Cardiac septum (tissue), 1 donor: ENCODE measurements around the gene DGLUCY. TPM values are rescaled to one million over a fixed set of nuclear protein-coding genes. Genes with fewer than 3 reads are reported as not detected.
"Not testable (repeated sequence)": the region's sequence is repeated elsewhere in the genome, so short reads cannot be mapped to it uniquely, and the experiment has no call there.

Experiments used
- DNase-seq: peaks from one replicate; pipeline ENCODE4 v3.0.0-alpha.2; 2020; ENCODE audit warnings: low spot score
- intact Hi-C: fragments of 100-400 bp; cut with DNase I; formaldehyde crosslinking; loops from one replicate; pipeline ENCODE4 v1.14.0; 2022
- total RNA-seq: library from RNA; stranded (reverse); fragmentation: NEBNext Ultra II Directional; extraction: Animal tissue kit (Norgen Biotek cat#: 25700); gene quantifications from one replicate; pipeline ENCODE4 v1.2.1, GENCODE V29; 2021
- donor health status: DM: no; HTN: no; CAD: no.

Gene DGLUCY
- total RNA-seq, 1 donor from 2014 or later, result 131 TPM

GRCh38 chr14:91127401-91127801, 13.5 kb downstream of the DGLUCY start:
- intact Hi-C loops, result no loop called here
- peak; percentile 88 for DNase-seq

DNA sequence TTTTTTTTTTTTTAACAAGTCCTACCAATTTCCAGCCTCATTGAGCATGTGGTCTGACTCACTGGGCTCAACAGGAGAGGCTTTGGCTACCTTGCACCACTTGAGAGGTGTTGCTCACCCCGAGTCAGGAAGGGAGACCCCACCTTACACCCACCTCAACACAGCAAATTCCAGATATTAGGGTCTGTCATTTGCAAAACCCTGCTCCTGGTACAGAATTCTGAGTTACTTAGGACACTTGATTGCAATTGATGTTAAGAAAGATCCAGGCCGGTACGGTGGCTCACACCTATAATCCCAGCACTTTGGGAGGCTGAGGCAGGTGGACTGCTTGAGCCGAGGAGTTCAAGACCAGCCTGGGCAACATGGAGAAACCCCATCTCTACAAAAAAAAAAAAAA, 14.1 kb downstream of the DGLUCY start:
- no peak for DNase-seq
- intact Hi-C loops, result no loop called here

DNA sequence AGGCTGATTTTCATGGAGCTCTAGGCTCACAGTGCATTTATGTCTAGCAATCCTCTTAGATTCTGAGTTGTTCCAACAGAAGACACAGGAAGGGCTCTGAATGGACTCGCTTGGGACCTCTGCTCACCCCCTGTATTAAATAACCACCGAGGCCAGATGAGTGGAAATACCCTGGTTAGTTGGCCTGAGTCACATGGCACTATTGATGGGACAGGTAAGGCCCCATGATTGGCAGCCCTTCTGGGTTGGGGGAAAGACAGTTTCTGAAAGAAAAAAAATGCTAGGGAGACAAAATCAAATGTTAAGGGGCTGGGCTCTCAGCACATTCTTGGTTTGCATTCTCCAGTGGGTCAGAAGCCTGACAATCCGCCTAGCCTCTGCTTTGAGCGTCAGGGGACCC, 14.8 kb downstream of the DGLUCY start:
- DNase-seq, result no peak
- intact Hi-C loops, result no loop called here

GRCh38 chr14:91129261-91129660, 15.4 kb downstream of the DGLUCY start:
- intact Hi-C loops, result no loop called here
- no peak for DNase-seq

DNA sequence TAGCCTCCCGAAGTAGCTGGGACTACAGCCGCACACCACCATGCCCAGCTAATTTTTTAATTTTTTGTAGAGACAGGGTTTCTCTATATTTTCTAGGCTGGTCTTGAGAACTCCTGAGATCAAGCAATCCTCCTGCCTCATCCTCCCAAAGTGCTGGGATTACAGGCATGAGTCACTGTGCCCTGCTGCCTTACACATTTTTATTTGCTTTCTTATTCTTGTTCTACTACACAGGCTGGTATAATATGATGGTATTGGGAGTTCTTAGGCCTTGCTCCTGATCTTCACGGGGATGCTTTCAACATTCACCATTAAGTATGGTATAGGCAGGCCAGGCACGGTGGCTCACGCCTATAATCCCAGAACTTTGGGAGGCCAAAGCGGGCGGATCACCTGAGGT, 21.2 kb downstream of the DGLUCY start:
- DNase-seq, result no peak
- intact Hi-C loops, result no loop called here

DNA sequence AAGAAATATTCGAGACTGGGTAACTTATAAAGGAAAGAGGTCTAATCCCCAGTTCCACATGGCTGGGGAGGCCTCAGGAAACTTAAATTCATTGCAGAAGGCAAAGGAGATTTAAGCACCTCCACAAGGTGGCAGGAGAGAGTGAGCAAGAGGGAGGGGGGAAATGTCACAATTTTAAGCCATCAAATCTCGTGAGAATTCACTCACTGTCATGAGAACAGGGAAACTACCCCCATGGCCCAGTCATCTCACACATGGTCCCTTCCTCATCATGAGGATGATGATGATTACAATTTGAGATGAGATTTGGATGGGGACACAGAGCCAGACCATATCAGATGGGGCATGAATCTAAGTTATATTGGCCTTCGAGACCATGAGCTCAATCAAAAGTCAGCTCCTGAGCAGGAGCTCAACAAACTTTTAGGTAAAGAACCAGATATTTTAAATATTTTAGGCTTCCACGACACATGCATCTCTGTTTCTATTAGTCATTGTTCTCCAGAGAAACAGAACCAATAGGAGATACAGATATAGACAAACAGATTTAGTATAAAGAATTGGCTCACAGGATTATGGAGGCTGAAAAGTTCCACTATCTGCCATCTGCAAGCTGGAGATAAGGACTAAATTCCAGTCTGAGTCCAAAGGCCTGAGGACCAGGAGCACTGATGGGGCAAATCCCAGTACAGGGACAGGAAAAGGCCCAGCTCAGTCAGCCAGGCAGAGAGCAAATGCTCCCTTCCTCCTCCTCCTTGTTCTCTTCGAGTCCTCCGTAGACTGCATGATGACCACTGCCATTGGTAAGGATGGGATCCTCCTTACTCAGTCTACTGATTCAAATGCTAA, 24.9 kb downstream of the DGLUCY start:
- intact Hi-C loops, result no loop called here
- DNase-seq, result no peak

- no peak for DNase-seq
- intact Hi-C loops, result no loop called here
These were observed 25.9 kb downstream of the DGLUCY start for GRCh38 chr14:91139776-91140175.

GRCh38 chr14:91140672-91141071, 26.8 kb downstream of the DGLUCY start:
- no peak for DNase-seq
- intact Hi-C loops, result no loop called here

DNA sequence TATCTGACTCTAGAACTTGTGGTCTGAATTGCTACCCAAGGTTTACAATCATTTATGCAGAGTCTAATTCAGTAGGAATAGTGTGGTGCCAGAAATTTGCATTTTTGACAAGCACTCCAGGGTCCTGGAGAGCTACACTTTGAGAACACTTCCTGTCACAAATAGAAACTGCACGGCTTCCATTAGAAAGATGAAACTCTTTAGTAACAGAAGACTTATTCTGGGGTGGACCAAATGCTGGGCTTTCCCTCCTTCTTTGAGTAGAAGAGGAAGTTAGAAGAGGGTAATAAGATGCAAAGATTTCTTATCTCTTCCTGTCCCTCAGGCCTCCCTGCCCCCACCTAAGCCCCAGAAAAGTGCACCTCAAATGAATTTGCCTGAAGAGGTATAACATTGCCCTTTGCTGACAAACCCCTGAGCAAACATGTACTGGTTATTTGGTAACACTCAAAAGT, 28.4 kb downstream of the DGLUCY start:
- no peak for DNase-seq
- intact Hi-C loops, result no loop called here

DNA sequence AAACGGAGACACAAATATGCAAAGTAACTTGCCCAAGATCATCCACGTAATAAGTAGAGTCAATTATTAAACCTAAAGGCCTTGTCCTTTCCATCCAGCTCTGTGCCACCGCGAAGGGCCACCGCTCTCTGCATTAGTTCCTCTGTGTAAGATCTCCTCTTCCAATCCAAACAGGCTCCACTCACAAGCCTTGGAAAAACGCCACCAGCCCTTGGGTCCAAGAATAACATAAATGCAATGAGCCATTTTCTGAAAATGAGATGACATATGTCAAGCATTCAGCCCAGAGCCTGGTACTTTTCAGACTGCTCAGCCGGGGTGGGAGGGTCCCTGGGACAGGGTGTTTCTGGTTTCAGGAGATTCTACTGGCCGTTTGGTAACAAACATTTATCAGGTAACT, 30.0 kb downstream of the DGLUCY start:
- DNase-seq, result no peak
- intact Hi-C loops, result loop anchor here (2.0 kb wide), 1 partner anchor 29 kb away; the partner anchor contains the start of gene DGLUCY

- DNase-seq, result no peak
- intact Hi-C loops, result loop anchor here (2.0 kb wide), 1 partner anchor 30 kb away; the partner anchor contains the start of gene DGLUCY
These were observed 30.7 kb downstream of the DGLUCY start for GRCh38 chr14:91144425-91145145.

DNA sequence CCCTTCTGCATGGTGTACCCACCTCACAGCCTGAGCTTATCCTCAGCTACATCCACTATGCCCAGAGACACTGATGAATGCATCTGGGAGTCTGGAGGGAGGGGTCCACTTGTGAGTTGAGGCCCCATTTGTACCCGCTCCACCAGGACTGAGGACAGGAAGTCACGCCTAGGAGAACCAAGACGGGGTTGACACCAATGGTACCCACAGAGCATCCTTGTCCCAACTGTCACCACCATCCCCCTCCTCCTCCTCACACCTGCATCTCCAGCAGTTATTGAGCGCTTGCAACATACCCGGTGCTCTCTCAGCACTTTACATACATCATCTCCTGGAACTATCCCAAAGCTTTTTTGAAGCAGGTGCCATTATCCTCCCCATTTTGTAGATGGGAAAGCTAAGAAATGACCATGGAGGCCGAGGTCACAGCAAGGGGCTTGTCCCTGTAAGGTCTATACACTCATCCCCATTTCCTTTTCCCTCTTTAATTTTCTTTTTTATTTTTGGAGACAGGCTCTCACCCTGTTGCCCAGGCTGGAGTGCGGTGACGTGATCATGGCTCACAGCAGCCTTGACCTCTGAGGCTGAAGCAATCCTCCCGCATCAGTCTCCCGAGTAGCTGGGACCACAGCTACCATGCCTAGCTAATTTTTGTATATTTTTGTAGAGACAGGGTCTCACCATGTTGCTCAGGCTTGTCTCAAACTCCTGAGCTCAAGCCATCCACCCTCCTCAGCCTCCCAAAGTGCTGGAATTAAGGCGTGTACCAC, 31.7 kb downstream of the DGLUCY start:
- intact Hi-C loops, result loop anchor here (2.0 kb wide), 1 partner anchor 31 kb away; the partner anchor contains the start of gene DGLUCY
- no peak for DNase-seq

DNA sequence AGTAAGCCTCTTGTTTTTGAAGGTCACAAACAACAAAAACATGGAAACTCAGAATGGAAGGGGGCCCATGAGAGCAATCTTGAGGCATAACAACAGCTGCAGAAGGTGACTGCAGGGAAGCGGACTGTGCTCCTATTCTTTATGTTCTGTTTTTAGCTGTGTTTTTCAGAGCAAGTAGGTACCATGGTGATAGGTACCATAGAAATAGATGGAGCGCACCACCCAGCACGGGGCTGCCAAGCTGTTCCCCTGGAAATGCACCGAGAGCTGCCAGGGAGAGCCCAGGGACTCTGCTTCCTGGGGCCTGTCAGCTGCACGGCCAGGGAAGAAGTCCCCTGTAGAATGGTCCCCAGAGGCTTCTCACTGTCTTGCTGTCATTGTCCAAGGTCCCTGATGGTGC, 32.8 kb downstream of the DGLUCY start:
- DNase-seq, result no peak
- intact Hi-C loops, result no loop called here

GRCh38 chr14:91149462-91149861, 35.6 kb downstream of the DGLUCY start:
- intact Hi-C loops, result no loop called here
- no peak for DNase-seq

DNA sequence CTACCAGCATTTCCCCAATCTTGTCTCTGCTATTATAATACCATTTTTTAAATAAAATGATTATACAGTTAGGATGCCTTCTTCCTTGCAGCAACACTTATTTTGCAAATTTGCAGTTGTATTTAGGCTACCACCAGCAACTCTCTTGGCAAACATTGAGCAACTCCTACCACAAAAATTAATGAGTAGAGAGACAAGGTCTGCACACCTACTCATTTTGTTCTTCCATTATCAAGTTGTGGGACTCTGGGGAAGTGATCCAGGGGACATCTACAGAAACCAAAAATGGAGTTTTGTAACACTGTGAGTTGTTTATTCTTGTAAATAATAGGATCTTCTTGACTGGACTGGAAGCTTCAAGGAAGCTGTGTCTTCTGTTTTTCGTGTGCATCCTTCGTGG, 38.6 kb downstream of the DGLUCY start:
- DNase-seq, result no peak
- intact Hi-C loops, result no loop called here

- intact Hi-C loops, result no loop called here
- no peak for DNase-seq
These were observed 39.5 kb downstream of the DGLUCY start for GRCh38 chr14:91153360-91153759.

DNA sequence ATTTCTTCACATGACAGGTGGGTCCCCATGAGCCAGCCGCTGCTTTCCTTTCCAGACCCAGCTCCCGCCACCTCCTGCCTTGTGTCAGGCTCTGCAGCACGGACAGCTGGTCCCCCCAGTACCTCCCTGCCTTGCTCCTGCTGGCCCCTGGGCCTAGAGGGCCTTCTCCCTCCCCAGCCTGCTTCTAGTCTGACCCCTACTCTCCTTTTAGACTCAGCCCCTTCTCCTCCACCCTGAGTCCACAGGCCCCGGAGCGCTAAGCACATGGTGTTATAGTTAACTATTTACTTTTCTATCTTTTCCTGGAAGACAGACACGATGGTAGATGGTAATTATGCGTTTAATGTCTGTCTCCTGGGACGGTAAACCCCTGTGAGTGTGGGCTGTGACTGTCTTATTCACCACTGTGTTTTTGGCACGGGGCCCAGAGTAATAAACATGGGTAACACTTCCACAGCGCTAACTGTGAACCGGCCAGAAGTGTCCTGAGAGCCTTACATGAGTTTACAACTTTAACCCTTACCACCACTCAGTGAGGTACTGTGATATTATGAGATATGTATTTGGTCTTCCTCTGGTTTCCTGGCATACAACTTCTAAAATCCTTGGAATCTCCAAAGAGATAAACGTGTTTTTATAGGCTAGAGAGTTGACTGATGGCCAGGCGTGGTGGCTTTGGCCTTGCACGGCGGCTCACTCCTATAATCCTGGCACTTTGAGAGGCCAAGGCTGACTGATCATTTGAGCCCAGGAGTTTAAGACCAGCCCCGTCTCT, 41.2 kb downstream of the DGLUCY start:
- no peak for DNase-seq
- intact Hi-C loops, result no loop called here

GRCh38 chr14:91155626-91156089, 41.8 kb downstream of the DGLUCY start:
- DNase-seq, result no peak
- intact Hi-C loops, result no loop called here

- intact Hi-C loops, DNase-seq: not testable (repeated sequence)
These were observed 42.3 kb downstream of the DGLUCY start for GRCh38 chr14:91156142-91156666.
